NCI-H774 (cell line): Measurements from ENCODE around the gene SPEN.
A peak's percentile ranks its signal among the peaks of the same experiment; 100 is the strongest.

Experiments
- DNase-seq: peaks from one replicate; lab custom pipeline; 2025; lab: John Stamatoyannopoulos, UW

Gene SPEN

GRCh38 chr1:15947382-15948090, 100.0 kb downstream of the SPEN start:
- DNase-seq, result no peak

GRCh38 chr1:15948091-15948591, 100.6 kb downstream of the SPEN start:
- no peak for DNase-seq

- DNase-seq, result no peak
Observed at GRCh38 chr1:15948595-15949452, 101.3 kb downstream of the SPEN start.

GRCh38 chr1:15949453-15950245, 102.1 kb downstream of the SPEN start:
- no peak for DNase-seq

GRCh38 chr1:15950302-15950701, 102.8 kb downstream of the SPEN start:
- DNase-seq, result no peak

GRCh38 chr1:15950763-15951295, 103.3 kb downstream of the SPEN start:
- DNase-seq, result no peak

- no peak for DNase-seq
Observed at GRCh38 chr1:15951341-15952153, 104.0 kb downstream of the SPEN start.

GRCh38 chr1:15952317-15953258, 105.1 kb downstream of the SPEN start:
- DNase-seq, result no peak

GRCh38 chr1:15953294-15953771, 105.8 kb downstream of the SPEN start:
- no peak for DNase-seq

GRCh38 chr1:15953791-15954241, 106.3 kb downstream of the SPEN start:
- DNase-seq, result peak; percentile 71

- DNase-seq, result no peak
Observed at GRCh38 chr1:15954316-15954715, 106.8 kb downstream of the SPEN start.

GRCh38 chr1:15955552-15955951, 108.0 kb downstream of the SPEN start:
- no peak for DNase-seq

GRCh38 chr1:15956150-15956549, 108.6 kb downstream of the SPEN start:
- DNase-seq, result no peak

- no peak for DNase-seq
Observed at GRCh38 chr1:15957221-15958095, 110.0 kb downstream of the SPEN start.

GRCh38 chr1:15958111-15958510, 110.6 kb downstream of the SPEN start:
- DNase-seq, result no peak

GRCh38 chr1:15958793-15959192, 111.3 kb downstream of the SPEN start:
- DNase-seq, result no peak

GRCh38 chr1:15959424-15959823, 111.9 kb downstream of the SPEN start:
- no peak for DNase-seq

GRCh38 chr1:15959827-15960446, 112.4 kb downstream of the SPEN start:
- DNase-seq, result no peak
